Measurements from ENCODE around the gene PRPSAP2. TPM values are rescaled to one million over a fixed set of nuclear protein-coding genes. Genes with fewer than 3 reads are reported as not detected.
A peak's percentile ranks its signal among the peaks of the same experiment; 100 is the strongest.
"Not testable (repeated sequence)": the region's sequence is repeated elsewhere in the genome, so short reads cannot be mapped to it uniquely, and the experiment has no call there.

The PRPSAP2 gene
- total RNA-seq, 1 donor from 2014 or later, result 28.3 TPM

GRCh38 chr17:18944646-18945045 lies 86.7 kb downstream of the PRPSAP2 start:
- no peak for ATAC-seq

GRCh38 chr17:18946536-18946935 lies 88.6 kb downstream of the PRPSAP2 start:
- no peak for ATAC-seq

- ATAC-seq, result no peak
Measured at GRCh38 chr17:18947866-18948265, 89.9 kb downstream of the PRPSAP2 start.

- ATAC-seq, result no peak
Measured at GRCh38 chr17:18948476-18949006, 90.6 kb downstream of the PRPSAP2 start.

- ATAC-seq, result no peak
Measured at GRCh38 chr17:18949566-18949965, 91.6 kb downstream of the PRPSAP2 start.

GRCh38 chr17:18950346-18950745 lies 92.4 kb downstream of the PRPSAP2 start:
- ATAC-seq, result no peak

GRCh38 chr17:18950944-18951905 lies 93.3 kb downstream of the PRPSAP2 start:
- peak; percentile 56 for ATAC-seq

- no peak for ATAC-seq
Measured at GRCh38 chr17:18951941-18952842, 94.3 kb downstream of the PRPSAP2 start, which contains the start of gene SLC5A10. Gene SLC5A10, plus strand, starts transcription at chr17:18952165. Its CDS starts 41 bp downstream, at chr17:18952206.

GRCh38 chr17:18953231-18953728 lies 95.3 kb downstream of the PRPSAP2 start:
- ATAC-seq, result no peak

GRCh38 chr17:18954321-18954720 lies 96.4 kb downstream of the PRPSAP2 start:
- ATAC-seq, result no peak

- no peak for ATAC-seq
Measured at GRCh38 chr17:18955009-18955408, 97.1 kb downstream of the PRPSAP2 start.

- not testable (repeated sequence) for ATAC-seq
Measured at GRCh38 chr17:18956021-18956420, 98.1 kb downstream of the PRPSAP2 start.

- ATAC-seq, result no peak
Measured at GRCh38 chr17:18956581-18956980, 98.7 kb downstream of the PRPSAP2 start.

GRCh38 chr17:18957831-18958230 lies 99.9 kb downstream of the PRPSAP2 start:
- no peak for ATAC-seq

- ATAC-seq, result no peak
Measured at GRCh38 chr17:18958611-18959010, 100.7 kb downstream of the PRPSAP2 start.

GRCh38 chr17:18959071-18959844 lies 101.3 kb downstream of the PRPSAP2 start:
- no peak for ATAC-seq

- peak; percentile 7 for ATAC-seq
Measured at GRCh38 chr17:18959845-18960240, 101.9 kb downstream of the PRPSAP2 start.

GRCh38 chr17:18960241-18960665 lies 102.3 kb downstream of the PRPSAP2 start:
- no peak for ATAC-seq

- peak; percentile 66 for ATAC-seq
Measured at GRCh38 chr17:18960803-18961511, 103.0 kb downstream of the PRPSAP2 start.

- no peak for ATAC-seq
Measured at GRCh38 chr17:18961634-18962493, 103.9 kb downstream of the PRPSAP2 start.

All from esophagus mucosa (tissue), 1 donor.